GM12878 (cell line): ENCODE results near the gene PRKACG. TPM values are rescaled to one million over a fixed set of nuclear protein-coding genes. Genes with fewer than 3 reads are reported as not detected.

Experiments
- ATAC-seq: fragments of 200-7000 bp; cut with Tn5 transposase; 3 replicates; pipeline ENCODE4 v1.9.1; 2020; ENCODE audit warnings: mild to moderate bottlenecking, moderate library complexity
- BruUV-seq: library from RNA; stranded (reverse); fragments of 400-500 nt; replicated peaks from 2 replicates; lab custom pipeline; 2021; lab: Mats Ljungman, UMichigan
- CTCF ChIA-PET: fragments of 300-600 bp; sonication (Branson Sonifier 250); formaldehyde crosslinking; extraction: SDS; loops from one replicate; lab custom pipeline; 2021; ENCODE audit warnings: inconsistent platforms; lab: Yijun Ruan, JAX
- POLR2A ChIA-PET: fragments of 350-600 bp; formaldehyde crosslinking; extraction: SDS; loops from one replicate; lab custom pipeline; 2021; ENCODE audit warnings: inconsistent platforms; lab: Charles Lee
- RAD21 ChIA-PET: fragments of 300-600 bp; sonication (Branson Sonifier 250); formaldehyde crosslinking; loops from one replicate; lab custom pipeline; 2023; ENCODE audit warnings: antibody characterized with exemption; ENCODE audit not compliant: unreplicated experiment; lab: Charles Lee
- SMC1A ChIA-PET: fragments of 300-600 bp; sonication (Branson Sonifier 250); formaldehyde crosslinking; loops from one replicate; lab custom pipeline; 2023; ENCODE audit not compliant: unreplicated experiment, uncharacterized antibody; lab: Charles Lee
- DNase-seq: peaks from one replicate; pipeline ENCODE4 v3.0.0-alpha.2; 2011; ENCODE audit warnings: low read depth, low spot score
- FAIRE-seq: peaks from 3 replicates; lab custom pipeline; 2011; peaks lifted over from hg19 to GRCh38; lab: Jason Lieb, UNC
- H2AFZ ChIP-seq: 2 replicates; pipeline ENCODE4 v1.6.0; 2011; ENCODE audit warnings: low read depth, low read length, control low read depth; ENCODE audit not compliant: control insufficient read depth
- H3K27ac ChIP-seq: 2 replicates; pipeline ENCODE4 v1.5.1; 2011; ENCODE audit warnings: control low read depth; ENCODE audit not compliant: control insufficient read depth, insufficient read depth
- H3K27me3 ChIP-seq, 2 experiments: replicated peaks in 1 of 2; 2 replicates each; pipeline versions ENCODE4 v1.6.0 to v1.6.1; 2011; ENCODE audit warnings: low read length in 1 of 2; ENCODE audit not compliant: control insufficient read depth in 2 of 2, insufficient read depth in 2 of 2
- H3K36me3 ChIP-seq, 2 experiments: 2 replicates each; pipeline ENCODE4 v1.5.1; 2011; ENCODE audit warnings: low read length in 1 of 2; ENCODE audit not compliant: control insufficient read depth in 2 of 2, insufficient read depth in 2 of 2
- H3K4me1 ChIP-seq: 2 replicates; pipeline ENCODE4 v1.6.1; 2011; ENCODE audit warnings: mild to moderate bottlenecking, low read length, moderate library complexity, mixed read lengths; ENCODE audit not compliant: control insufficient read depth, insufficient read depth
- H3K4me2 ChIP-seq: 2 replicates; pipeline ENCODE4 v1.6.0; 2011; ENCODE audit warnings: control low read depth; ENCODE audit not compliant: control insufficient read depth, insufficient read depth
- H3K4me3 ChIP-seq: fragments of 200-600 bp; sonication (generic); 2 replicates; pipeline ENCODE4 v1.5.1; 2016
- H3K79me2 ChIP-seq: 2 replicates; pipeline ENCODE4 v1.6.0; 2011; ENCODE audit warnings: low read length; ENCODE audit not compliant: control insufficient read depth, insufficient read depth
- H3K9ac ChIP-seq: 2 replicates; pipeline ENCODE4 v1.8.0; 2011; ENCODE audit warnings: low read length, control low read depth, mixed read lengths; ENCODE audit not compliant: control insufficient read depth, insufficient read depth
- H3K9me3 ChIP-seq: replicated peaks from 3 replicates; pipeline ENCODE4 v1.5.1; 2011; ENCODE audit warnings: mild to moderate bottlenecking, low read length; ENCODE audit not compliant: control insufficient read depth, insufficient read depth
- H4K20me1 ChIP-seq: 2 replicates; pipeline ENCODE4 v1.6.0; 2011; ENCODE audit not compliant: control insufficient read depth, insufficient read depth
- BRCA1 ChIP-seq: IDR thresholded peaks from 2 replicates; pipeline ENCODE4 v1.6.1; 2011; ENCODE audit warnings: low read depth, low read length, improper control_type of control experiment
- CBX3 ChIP-seq: fragments of 200-600 bp; sonication (generic); IDR thresholded peaks from 2 replicates; pipeline ENCODE4 v1.6.1; 2016; ENCODE audit warnings: low read depth, borderline replicate concordance
- CHD4 ChIP-seq: fragments of 200-600 bp; sonication (generic); IDR thresholded peaks from 2 replicates; pipeline ENCODE4 v1.6.1; 2016; ENCODE audit warnings: mild to moderate bottlenecking
- ETV6 ChIP-seq, 2 experiments: fragments of 450-650 bp in 1 of 2; IDR thresholded peaks in 1 of 2; conservative IDR thresholded peaks in 1 of 2; 2 replicates each; pipeline ENCODE4 v1.6.1; 2014; ENCODE audit warnings: antibody characterized with exemption in 1 of 2, borderline replicate concordance in 1 of 2, low read depth in 1 of 2, mild to moderate bottlenecking in 1 of 2, moderate library complexity in 1 of 2
- FOXM1 ChIP-seq: IDR thresholded peaks from 2 replicates; pipeline ENCODE4 v1.6.1; 2012; ENCODE audit warnings: low read depth, mild to moderate bottlenecking, inconsistent platforms, low read length, moderate library complexity
- IKZF1 ChIP-seq: fragments of 450-650 bp; conservative IDR thresholded peaks from 2 replicates; pipeline ENCODE4 v1.6.1; 2017; ENCODE audit warnings: antibody characterized with exemption, mild to moderate bottlenecking
- IKZF2 ChIP-seq, 2 experiments: fragments of 450-650 bp; IDR thresholded peaks; 2 replicates each; pipeline ENCODE4 v1.6.1; 2017; ENCODE audit warnings: mild to moderate bottlenecking in 2 of 2, moderate library complexity in 2 of 2
- IRF4 ChIP-seq: IDR thresholded peaks from 2 replicates; pipeline ENCODE4 v1.6.1; 2011; ENCODE audit warnings: low read depth, low read length
- MXI1 ChIP-seq: fragments of 150-350 bp; IDR thresholded peaks from 2 replicates; pipeline ENCODE4 v1.6.1; 2011; ENCODE audit warnings: low read depth, mild to moderate bottlenecking, inconsistent platforms, low read length, improper control_type of control experiment
- MYB ChIP-seq: fragments of 150-350 bp; IDR thresholded peaks from 2 replicates; pipeline ENCODE4 v1.6.1; 2014; ENCODE audit warnings: mild to moderate bottlenecking, low read depth, low read length, borderline replicate concordance
- ZSCAN29 ChIP-seq: fragments of 450-650 bp; IDR thresholded peaks from 2 replicates; pipeline ENCODE4 v1.6.1; 2017; ENCODE audit warnings: mild to moderate bottlenecking, moderate library complexity
- ZZZ3 ChIP-seq: IDR thresholded peaks from 2 replicates; pipeline ENCODE4 v1.6.1; 2011; ENCODE audit warnings: low read depth; ENCODE audit not compliant: control insufficient read depth, insufficient read length
- WGBS: methylation state at CpG from one replicate; pipeline ENCODE4 v1.1.6; 2016; ENCODE audit warnings: low lambda C conversion rate; ENCODE audit not compliant: insufficient replicate concordance, insufficient coverage; ENCODE audit errors: missing lambda C conversion rate; 5-methylcytosine and 5-hydroxymethylcytosine counted together
- in situ Hi-C: fragments of 300-500 bp; cut with MboI; formaldehyde crosslinking; loops from 9 replicates; pipeline ENCODE4 v1.14.3; 2018; ENCODE audit warnings: mixed read lengths
- intact Hi-C: fragments of 100-400 bp; cut with micrococcal nuclease; formaldehyde crosslinking; loops from one replicate; pipeline ENCODE4 v1.14.2; 2022; ENCODE audit not compliant: unreplicated experiment
- polyA plus RNA-seq, 11 experiments: library from polyadenylated mRNA; depleted of rRNA in 4 of 11; unstranded in 6 of 11; stranded (reverse) in 5 of 11; fragments of >200 nt; fragmentation: Nextera tagmentation in 4 of 11; fragmentation: Illumina TruSeq in 1 of 11; extraction: Ambion mirVana in 4 of 11; extraction: Trizol in 1 of 11; gene quantifications; 1 replicate in 1 of 11; 2 replicates in 10 of 11; pipeline versions ENCODE4 v1.2.1 to v1.2.3, GENCODE V29; 2011 to 2016; ENCODE audit warnings: inconsistent platforms in 2 of 11, missing spikeins in 2 of 11, low read depth in 1 of 11
- total RNA-seq, 4 experiments: library from RNA; depleted of rRNA in 3 of 4; stranded (reverse); fragments of >200 nt in 3 of 4; fragmentation: Illumina TruSeq in 1 of 4; extraction: Trizol in 1 of 4; gene quantifications; 2 replicates each; pipeline versions ENCODE4 v1.2.1 to v1.2.3, GENCODE V29; 2013 to 2021
- TF ChIP-seq, protein P1 (sequence below): fragments of 450-650 bp; IDR thresholded peaks from 2 replicates; pipeline ENCODE4 v1.6.1; 2016; ENCODE audit warnings: mild to moderate bottlenecking
- TF ChIP-seq, protein P2 (sequence below): IDR thresholded peaks from 2 replicates; pipeline ENCODE4 v1.6.1; 2011; ENCODE audit warnings: low read depth, mild to moderate bottlenecking, low read length, moderate library complexity, borderline replicate concordance; ENCODE audit errors: extremely low read depth
- TF ChIP-seq, protein P3 (sequence below): IDR thresholded peaks from 2 replicates; pipeline ENCODE4 v1.6.1; 2011; ENCODE audit warnings: borderline replicate concordance, low read depth, mild to moderate bottlenecking, moderate library complexity, low read length; ENCODE audit not compliant: insufficient read depth, poor library complexity, severe bottlenecking
- TF ChIP-seq, protein P4 (sequence below): fragments of 450-650 bp; IDR thresholded peaks from 2 replicates; pipeline ENCODE4 v1.6.1; 2017; ENCODE audit warnings: mild to moderate bottlenecking, moderate library complexity

Gene PRKACG
- total and polyA plus RNA-seq, 10 of the 15 experiments (the other 5 are each of a cell fraction or from before 2014, with no cell fraction given) = not detected

DNA sequence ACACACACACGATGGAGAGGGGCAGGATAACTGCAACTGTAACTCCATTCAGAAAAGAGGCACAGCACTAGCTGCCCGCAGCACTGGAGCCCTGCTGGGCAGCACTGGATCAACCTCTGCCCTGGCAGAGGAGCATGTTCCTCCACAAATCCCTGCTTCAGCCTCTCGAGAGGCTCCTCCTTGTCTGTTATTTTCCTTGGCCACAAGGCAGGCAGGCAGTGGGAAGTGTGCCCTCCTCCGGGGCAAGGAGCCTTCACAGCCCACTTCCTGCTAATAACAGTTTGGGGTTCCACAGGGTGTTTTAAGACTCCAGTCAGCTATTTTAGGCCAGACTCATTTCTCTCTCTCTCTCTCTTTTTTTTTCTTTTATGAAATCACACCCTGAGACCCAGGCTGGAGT, 33.5 kb upstream of the PRKACG start:
- ChIA-PET CTCF (interaction anchor here (1.0 to 12.1 kb wide), 2 partner anchors 15 to 146 kb away, joined by 3 to 289 read pairs; no protein-coding TSS in a partner anchor), SMC1A (interaction anchor here (1.1 to 1.3 kb wide), 2 partner anchors 146 to 148 kb away, joined by 3 to 4 read pairs; no protein-coding TSS in a partner anchor), POLR2A (no interaction called here), RAD21 (no interaction called here)
- in situ Hi-C loops (no loop called here), intact Hi-C loops (no loop called here)
- BruUV-seq = no TSS peak
- no peaks in the 10 kb centered on the region for H3K27me3 ChIP-seq
- no peak for ATAC-seq
- no peak overlapping the region for H3K4me3 ChIP-seq
- peaks cover 3% of the 10 kb centered on the region; the same call in 1 of the 2 replicates for H3K4me1 ChIP-seq
- no peak overlapping the region for H3K27ac ChIP-seq
- H3K9ac ChIP-seq = no peak overlapping the region
- no peaks in the 10 kb centered on the region for H3K9me3 ChIP-seq
- WGBS = 66% methylated on average over 4 of the region's 4 CpGs
- no peak overlapping the region for H3K4me2 ChIP-seq
- H3K79me2 ChIP-seq = no peaks in the 10 kb centered on the region
- H3K36me3 ChIP-seq = peaks cover 0 to 11% of the 10 kb centered on the region in 2 experiments; a peak in 3 of 4 replicates
- DNase-seq = no peak
- peaks cover 3% of the 10 kb centered on the region; the same call in 1 of the 2 replicates for H4K20me1 ChIP-seq
- no peak overlapping the region for H2AFZ ChIP-seq
- no peak for FAIRE-seq
- TF ChIP-seq IKZF2 (IDR thresholded peaks at IDR 0.05) = no peak
- no peak for TF ChIP-seq CHD4
- TF ChIP-seq, protein P1, sequence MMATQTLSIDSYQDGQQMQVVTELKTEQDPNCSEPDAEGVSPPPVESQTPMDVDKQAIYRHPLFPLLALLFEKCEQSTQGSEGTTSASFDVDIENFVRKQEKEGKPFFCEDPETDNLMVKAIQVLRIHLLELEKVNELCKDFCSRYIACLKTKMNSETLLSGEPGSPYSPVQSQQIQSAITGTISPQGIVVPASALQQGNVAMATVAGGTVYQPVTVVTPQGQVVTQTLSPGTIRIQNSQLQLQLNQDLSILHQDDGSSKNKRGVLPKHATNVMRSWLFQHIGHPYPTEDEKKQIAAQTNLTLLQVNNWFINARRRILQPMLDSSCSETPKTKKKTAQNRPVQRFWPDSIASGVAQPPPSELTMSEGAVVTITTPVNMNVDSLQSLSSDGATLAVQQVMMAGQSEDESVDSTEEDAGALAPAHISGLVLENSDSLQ = no peak
- no peak for TF ChIP-seq ZZZ3
- TF ChIP-seq ETV6 (conservative IDR thresholded peaks at IDR 0.05 in 1 of 2, IDR thresholded peaks at IDR 0.05 in 1 of 2; ENCODE audit: borderline replicate concordance in 1 of 2, low read depth in 1 of 2) = no peak
- TF ChIP-seq MYB = no peak
- TF ChIP-seq, protein P2, sequence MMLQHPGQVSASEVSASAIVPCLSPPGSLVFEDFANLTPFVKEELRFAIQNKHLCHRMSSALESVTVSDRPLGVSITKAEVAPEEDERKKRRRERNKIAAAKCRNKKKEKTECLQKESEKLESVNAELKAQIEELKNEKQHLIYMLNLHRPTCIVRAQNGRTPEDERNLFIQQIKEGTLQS = no peak
- no peak for TF ChIP-seq IKZF1
- TF ChIP-seq BRCA1 = no peak
- TF ChIP-seq ZSCAN29 = no peak
- no peak for TF ChIP-seq CBX3
- TF ChIP-seq MXI1 = no peak
- TF ChIP-seq IRF4 = no peak
- no peak for TF ChIP-seq FOXM1
- TF ChIP-seq, protein P3, sequence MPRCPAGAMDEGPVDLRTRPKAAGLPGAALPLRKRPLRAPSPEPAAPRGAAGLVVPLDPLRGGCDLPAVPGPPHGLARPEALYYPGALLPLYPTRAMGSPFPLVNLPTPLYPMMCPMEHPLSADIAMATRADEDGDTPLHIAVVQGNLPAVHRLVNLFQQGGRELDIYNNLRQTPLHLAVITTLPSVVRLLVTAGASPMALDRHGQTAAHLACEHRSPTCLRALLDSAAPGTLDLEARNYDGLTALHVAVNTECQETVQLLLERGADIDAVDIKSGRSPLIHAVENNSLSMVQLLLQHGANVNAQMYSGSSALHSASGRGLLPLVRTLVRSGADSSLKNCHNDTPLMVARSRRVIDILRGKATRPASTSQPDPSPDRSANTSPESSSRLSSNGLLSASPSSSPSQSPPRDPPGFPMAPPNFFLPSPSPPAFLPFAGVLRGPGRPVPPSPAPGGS = no peak
- TF ChIP-seq, protein P4, sequence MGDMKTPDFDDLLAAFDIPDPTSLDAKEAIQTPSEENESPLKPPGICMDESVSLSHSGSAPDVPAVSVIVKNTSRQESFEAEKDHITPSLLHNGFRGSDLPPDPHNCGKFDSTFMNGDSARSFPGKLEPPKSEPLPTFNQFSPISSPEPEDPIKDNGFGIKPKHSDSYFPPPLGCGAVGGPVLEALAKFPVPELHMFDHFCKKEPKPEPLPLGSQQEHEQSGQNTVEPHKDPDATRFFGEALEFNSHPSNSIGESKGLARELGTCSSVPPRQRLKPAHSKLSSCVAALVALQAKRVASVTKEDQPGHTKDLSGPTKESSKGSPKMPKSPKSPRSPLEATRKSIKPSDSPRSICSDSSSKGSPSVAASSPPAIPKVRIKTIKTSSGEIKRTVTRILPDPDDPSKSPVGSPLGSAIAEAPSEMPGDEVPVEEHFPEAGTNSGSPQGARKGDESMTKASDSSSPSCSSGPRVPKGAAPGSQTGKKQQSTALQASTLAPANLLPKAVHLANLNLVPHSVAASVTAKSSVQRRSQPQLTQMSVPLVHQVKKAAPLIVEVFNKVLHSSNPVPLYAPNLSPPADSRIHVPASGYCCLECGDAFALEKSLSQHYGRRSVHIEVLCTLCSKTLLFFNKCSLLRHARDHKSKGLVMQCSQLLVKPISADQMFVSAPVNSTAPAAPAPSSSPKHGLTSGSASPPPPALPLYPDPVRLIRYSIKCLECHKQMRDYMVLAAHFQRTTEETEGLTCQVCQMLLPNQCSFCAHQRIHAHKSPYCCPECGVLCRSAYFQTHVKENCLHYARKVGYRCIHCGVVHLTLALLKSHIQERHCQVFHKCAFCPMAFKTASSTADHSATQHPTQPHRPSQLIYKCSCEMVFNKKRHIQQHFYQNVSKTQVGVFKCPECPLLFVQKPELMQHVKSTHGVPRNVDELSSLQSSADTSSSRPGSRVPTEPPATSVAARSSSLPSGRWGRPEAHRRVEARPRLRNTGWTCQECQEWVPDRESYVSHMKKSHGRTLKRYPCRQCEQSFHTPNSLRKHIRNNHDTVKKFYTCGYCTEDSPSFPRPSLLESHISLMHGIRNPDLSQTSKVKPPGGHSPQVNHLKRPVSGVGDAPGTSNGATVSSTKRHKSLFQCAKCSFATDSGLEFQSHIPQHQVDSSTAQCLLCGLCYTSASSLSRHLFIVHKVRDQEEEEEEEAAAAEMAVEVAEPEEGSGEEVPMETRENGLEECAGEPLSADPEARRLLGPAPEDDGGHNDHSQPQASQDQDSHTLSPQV = no peak
